ENCODE results near the gene ZMIZ1.

ZMIZ1 gene

GRCh38 chr10:79107736-79108264 lies 39.0 kb downstream of the ZMIZ1 start:
- no peaks in the 10 kb centered on the region for H3K27me3 ChIP-seq (ENCODE audit: insufficient read depth, low read depth, severe bottlenecking)
- H3K9me3 ChIP-seq (ENCODE audit: severe bottlenecking) = no peaks in the 10 kb centered on the region
- no peak overlapping the region for H3K4me3 ChIP-seq (ENCODE audit: low read depth, low read length)
- TF ChIP-seq CTCF (IDR thresholded peaks at IDR 0.05; ENCODE audit: low read depth, low read length) = no peak
- no peak for DNase-seq
- no peaks in the 10 kb centered on the region for H3K36me3 ChIP-seq
- no peak overlapping the region for H3K27ac ChIP-seq

GRCh38 chr10:79108728-79109127 lies 40.0 kb downstream of the ZMIZ1 start:
- H3K27me3 ChIP-seq (ENCODE audit: insufficient read depth, low read depth, severe bottlenecking) = no peaks in the 10 kb centered on the region

GRCh38 chr10:79111427-79111826 lies 42.7 kb downstream of the ZMIZ1 start:
- TF ChIP-seq CTCF (IDR thresholded peaks at IDR 0.05; ENCODE audit: low read depth, low read length) = no peak
- no peaks in the 10 kb centered on the region for H3K36me3 ChIP-seq
- H3K4me3 ChIP-seq (ENCODE audit: low read depth, low read length) = no peak overlapping the region
- no peak for DNase-seq
- no peak overlapping the region for H3K27ac ChIP-seq
- H3K9me3 ChIP-seq (ENCODE audit: severe bottlenecking) = no peaks in the 10 kb centered on the region
- H3K27me3 ChIP-seq (ENCODE audit: insufficient read depth, low read depth, severe bottlenecking) = no peaks in the 10 kb centered on the region

More at GRCh38 chr10:79108728-79109127, 40.0 kb downstream of the ZMIZ1 start:
- no peak overlapping the region for H3K27ac ChIP-seq
- H3K9me3 ChIP-seq (ENCODE audit: severe bottlenecking) = no peaks in the 10 kb centered on the region
- no peak for TF ChIP-seq CTCF (IDR thresholded peaks at IDR 0.05; ENCODE audit: low read depth, low read length)
- DNase-seq = no peak
- no peak overlapping the region for H3K4me3 ChIP-seq (ENCODE audit: low read depth, low read length)
- H3K36me3 ChIP-seq = no peaks in the 10 kb centered on the region

- no peaks in the 10 kb centered on the region for H3K36me3 ChIP-seq
- TF ChIP-seq CTCF (IDR thresholded peaks at IDR 0.05; ENCODE audit: low read depth, low read length) = no peak
- H3K9me3 ChIP-seq (ENCODE audit: severe bottlenecking) = no peaks in the 10 kb centered on the region
- H3K27ac ChIP-seq = no peak overlapping the region
- H3K4me3 ChIP-seq (ENCODE audit: low read depth, low read length) = no peak overlapping the region
- DNase-seq = no peak
- H3K27me3 ChIP-seq (ENCODE audit: insufficient read depth, low read depth, severe bottlenecking) = no peaks in the 10 kb centered on the region
Measured at GRCh38 chr10:79111846-79112614, 43.3 kb downstream of the ZMIZ1 start.

GRCh38 chr10:79112881-79113431 lies 44.2 kb downstream of the ZMIZ1 start:
- no peak overlapping the region for H3K4me3 ChIP-seq (ENCODE audit: low read depth, low read length)
- no peaks in the 10 kb centered on the region for H3K9me3 ChIP-seq (ENCODE audit: severe bottlenecking)
- no peak for DNase-seq
- H3K27me3 ChIP-seq (ENCODE audit: insufficient read depth, low read depth, severe bottlenecking) = no peaks in the 10 kb centered on the region
- H3K27ac ChIP-seq = no peak overlapping the region
- H3K36me3 ChIP-seq = no peaks in the 10 kb centered on the region
- TF ChIP-seq CTCF (IDR thresholded peaks at IDR 0.05; ENCODE audit: low read depth, low read length) = no peak

All from WERI-Rb-1 (cell line).